Measurements from ENCODE around the gene NT5C3A. TPM values are rescaled to one million over a fixed set of nuclear protein-coding genes. Genes with fewer than 3 reads are reported as not detected.

Gene NT5C3A
- 16.5 and 21.7 TPM in 2 replicates for total RNA-seq

DNA sequence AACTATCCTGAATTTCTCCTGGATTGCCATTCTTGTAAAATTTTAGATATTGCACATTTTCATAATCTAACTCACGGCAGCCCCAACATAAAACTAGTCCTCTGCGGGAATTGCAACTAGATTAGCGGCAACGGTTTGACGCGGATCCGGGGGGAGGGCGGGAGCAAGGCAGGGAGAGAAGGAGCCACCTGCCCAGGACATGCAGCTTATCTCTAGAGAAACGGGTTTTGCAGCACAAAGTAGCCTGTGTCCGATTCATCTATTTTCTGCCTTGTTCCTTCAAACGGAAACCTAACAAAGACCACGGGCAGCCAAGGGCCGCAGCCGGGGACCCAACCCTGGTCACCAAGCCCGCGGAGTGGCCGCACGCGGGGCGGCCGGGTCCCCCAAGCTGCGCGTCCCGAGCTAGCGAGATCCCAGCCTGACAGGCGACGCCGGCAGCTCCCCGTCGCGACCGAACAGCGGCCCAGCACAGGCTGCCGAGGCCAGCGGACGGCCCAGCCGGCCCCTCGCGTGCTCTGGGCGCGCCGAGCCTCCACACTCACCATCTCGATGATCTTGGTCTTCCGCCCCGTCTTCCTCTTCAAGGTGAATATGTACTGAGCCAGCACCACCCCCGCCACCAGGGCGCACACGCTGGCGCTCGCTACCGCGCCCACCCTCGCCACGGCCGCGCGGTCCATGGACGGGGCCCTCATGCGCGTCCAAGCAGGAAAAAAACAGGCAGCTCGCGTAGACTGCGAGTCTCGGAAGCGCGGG, at the start of gene NT5C3A:
NT5C3A (minus strand) TSS at position 754 of the 759 bp plus-strand sequence; CDS start at position 683, 71 bp downstream.

DNA sequence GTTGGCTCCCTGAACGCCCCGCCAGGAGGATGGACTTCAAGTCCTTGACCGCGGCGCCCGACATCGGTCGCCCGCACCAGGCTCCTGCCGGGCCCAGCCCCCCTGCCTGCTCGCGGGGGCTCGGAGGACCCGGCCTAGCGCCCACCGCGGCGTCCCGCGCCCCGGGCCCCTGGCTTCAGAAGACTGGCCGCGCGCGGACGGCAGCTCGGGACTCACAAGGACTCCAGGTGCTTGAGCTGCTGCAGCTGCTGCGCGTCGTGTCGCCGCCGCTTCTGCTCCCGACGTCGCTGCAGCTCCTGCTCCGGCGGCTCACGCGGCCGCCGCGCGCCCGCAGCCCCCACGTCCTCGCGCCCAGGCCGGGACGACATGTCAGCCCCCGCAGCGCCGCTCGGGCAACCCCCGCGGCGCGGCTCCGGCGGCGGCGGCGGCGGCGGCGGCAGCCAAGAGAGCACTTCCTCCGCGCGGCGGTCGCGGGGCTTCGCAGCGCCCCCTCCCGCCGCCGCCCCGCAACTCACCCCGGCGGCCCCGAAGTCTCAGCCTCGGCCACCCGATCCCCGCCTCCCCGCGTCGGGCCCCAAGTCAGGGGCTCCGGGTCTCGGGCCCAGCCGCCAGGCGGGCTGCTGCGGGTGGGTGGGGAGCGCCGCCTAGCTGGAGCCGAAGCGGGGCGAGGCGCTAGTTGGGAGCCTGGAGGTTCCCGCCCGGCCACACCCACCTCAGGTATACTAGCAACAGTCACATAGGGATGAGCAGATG, 46.6 kb upstream of the NT5C3A start, which contains the start of gene RP9:
RP9 (minus strand) TSS at position 400 of the 753 bp plus-strand sequence; CDS start at position 368, 32 bp downstream.

Other genes with a start within 250 kb of the NT5C3A start
- 17.4 and 22.8 TPM in 2 replicates for gene KBTBD2, start 171.0 kb downstream of the NT5C3A start, total RNA-seq
- gene FKBP9, start 105.3 kb downstream of the NT5C3A start, total RNA-seq = 198 and 249 TPM in 2 replicates
- gene RP9, start 46.6 kb upstream of the NT5C3A start, total RNA-seq = 11.1 and 18.3 TPM in 2 replicates
- 10.0 and 11.1 TPM in 2 replicates for gene BBS9, start 66.8 kb upstream of the NT5C3A start, total RNA-seq